Thymus (tissue), 11 donors: ENCODE results near the gene EIF3F. TPM values are rescaled to one million over a fixed set of nuclear protein-coding genes. Genes with fewer than 3 reads are reported as not detected.

ENCODE experiments used
- DNase-seq, 9 donors: peaks; one replicate each; pipeline ENCODE4 v3.0.0-alpha.2; 2013; ENCODE audit warnings: low spot score in 9 of 9, low read depth in 6 of 9, missing footprints in 1 of 9
- H3K27ac ChIP-seq, 2 donors: one replicate each; pipeline ENCODE4 v1.5.1; 2013; ENCODE audit warnings: control low read depth in 1 of 2, low read depth in 1 of 2, low read length in 1 of 2, mild to moderate bottlenecking in 1 of 2, moderate library complexity in 1 of 2
- H3K27me3 ChIP-seq, 2 donors: one replicate each; pipeline ENCODE4 v1.5.1; 2013; ENCODE audit warnings: low read length in 1 of 2; ENCODE audit not compliant: control insufficient read depth in 2 of 2, insufficient read depth in 1 of 2
- H3K36me3 ChIP-seq, 2 donors: one replicate each; pipeline ENCODE4 v1.5.1; 2013; ENCODE audit warnings: low read length in 1 of 2, mild to moderate bottlenecking in 1 of 2, moderate library complexity in 1 of 2; ENCODE audit not compliant: control insufficient read depth in 2 of 2, insufficient read depth in 2 of 2
- H3K4me1 ChIP-seq, 2 donors: one replicate each; pipeline ENCODE4 v1.5.1; 2013; ENCODE audit warnings: low read length in 2 of 2; ENCODE audit not compliant: control insufficient read depth in 2 of 2, insufficient read depth in 2 of 2
- H3K4me3 ChIP-seq, 2 donors: one replicate each; pipeline ENCODE4 v1.5.1; 2013; ENCODE audit warnings: low read length in 2 of 2, control low read depth in 1 of 2, mild to moderate bottlenecking in 1 of 2
- H3K9me3 ChIP-seq, 2 donors: one replicate each; pipeline ENCODE4 v1.5.1; 2013; ENCODE audit warnings: low read length in 1 of 2, mild to moderate bottlenecking in 1 of 2; ENCODE audit not compliant: control insufficient read depth in 2 of 2, insufficient read depth in 1 of 2
- WGBS: extraction: QIAGEN DNeasy Blood & Tissue Kit; methylation state at CpG from one replicate; pipeline ENCODE4 v1.1.7; 2013; 5-methylcytosine and 5-hydroxymethylcytosine counted together
- polyA plus RNA-seq: library from polyadenylated mRNA; stranded (reverse); fragments of 200-250 nt; gene quantifications from one replicate; pipeline ENCODE4 v1.2.3, GENCODE V29; 2013
- total RNA-seq: library from RNA; stranded (reverse); fragments of 120-200 nt; gene quantifications from one replicate; pipeline ENCODE4 v1.2.4, GENCODE V29; 2013
- donor health status: healthy.

Gene EIF3F
- total and polyA plus RNA-seq, 2 donors, result 266 to 281 TPM

DNA sequence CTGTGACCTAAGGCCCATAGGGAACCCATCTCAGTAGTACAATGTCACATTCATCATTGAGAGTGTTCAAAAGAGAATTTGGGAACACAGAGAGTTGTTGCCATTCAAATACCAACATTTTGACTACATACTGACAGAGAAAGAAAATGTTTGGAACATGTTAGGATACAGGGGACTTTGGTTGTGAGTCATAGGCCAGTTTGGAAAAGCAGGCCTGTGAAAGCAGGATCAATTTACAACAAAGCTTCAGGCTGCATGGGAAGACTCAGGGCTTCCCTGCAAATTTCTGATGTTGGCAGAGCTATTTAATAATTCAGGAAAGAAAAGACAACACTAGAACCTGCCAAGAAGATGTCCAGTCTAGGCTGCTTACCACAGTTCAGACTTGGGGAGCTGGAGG lies 22.3 kb upstream of the EIF3F start:
- H3K9me3 ChIP-seq, result no peaks in the 10 kb centered on the region
- H3K36me3 ChIP-seq, result no peaks in the 10 kb centered on the region
- H3K4me1 ChIP-seq, result no peaks in the 10 kb centered on the region
- DNase-seq, result no peak
- H3K27ac ChIP-seq, result no peak overlapping the region
- H3K4me3 ChIP-seq, result no peak overlapping the region
- H3K27me3 ChIP-seq, result no peaks in the 10 kb centered on the region

DNA sequence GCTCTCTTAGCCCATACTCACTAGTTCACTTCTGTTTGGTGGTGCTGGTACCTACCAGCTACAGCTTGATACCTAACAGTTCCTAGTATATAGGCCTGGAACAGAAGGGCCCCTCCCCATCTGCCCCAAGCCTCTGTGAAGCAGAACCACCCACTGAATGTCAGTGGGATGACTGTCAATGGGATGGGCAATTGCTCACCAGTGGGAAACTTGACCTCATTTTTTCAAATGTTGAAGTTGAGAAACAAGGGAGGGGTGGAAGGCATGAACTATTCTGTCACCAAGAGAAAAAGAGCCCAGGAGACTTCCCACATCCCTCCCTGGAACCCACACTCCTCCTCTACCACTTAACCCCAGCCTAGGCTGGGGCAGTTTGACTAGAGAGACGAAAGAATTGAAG lies 21.8 kb upstream of the EIF3F start, which contains the start of gene NLRP10:
Gene NLRP10, minus strand, starts transcription at position 62 of the 400 bp plus-strand sequence. CDS start 1,952 bp downstream, outside the sequence.
- DNase-seq, result no peak
- H3K27ac ChIP-seq, result no peak within 1 kb of the TSS
- no peaks in the 10 kb centered on the region for H3K4me1 ChIP-seq
- H3K36me3 ChIP-seq, result no peaks in the 10 kb centered on the region
- no peaks in the 10 kb centered on the region for H3K27me3 ChIP-seq
- no peaks in the 10 kb centered on the region for H3K9me3 ChIP-seq
- H3K4me3 ChIP-seq, result no peak within 1 kb of the TSS
- 90% methylated on average over 1 of the region's 1 CpG for WGBS

- Histone ChIP-seq H3K27ac (no peak overlapping the region), H3K9me3 (no peaks in the 10 kb centered on the region), H3K27me3 (no peaks in the 10 kb centered on the region), H3K4me3 (no peak overlapping the region), H3K4me1 (no peaks in the 10 kb centered on the region), H3K36me3 (no peaks in the 10 kb centered on the region)
- DNase-seq, result no peak
- 81% methylated on average over 1 of the region's 1 CpG for WGBS
Measured at GRCh38 chr11:7967097-7967496, 20.0 kb upstream of the EIF3F start.

DNA sequence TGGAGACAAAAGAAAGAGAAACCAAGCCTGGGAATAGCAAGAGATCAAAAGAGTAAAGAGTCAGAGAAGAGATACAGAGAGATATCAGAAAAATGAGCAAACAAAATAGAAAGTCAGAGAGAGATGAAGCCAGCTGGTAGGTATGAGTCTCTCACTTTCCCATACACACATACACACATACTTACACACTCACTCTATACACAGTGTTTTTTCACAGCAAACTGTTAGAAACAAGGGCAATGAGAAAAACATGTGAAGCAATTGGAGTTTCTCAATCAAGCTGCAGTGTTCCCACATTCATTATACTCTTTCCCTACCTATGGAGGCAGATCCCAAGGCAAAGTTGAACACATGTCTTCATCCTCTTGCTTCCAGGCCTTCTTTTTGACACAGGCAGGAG lies 19.3 kb upstream of the EIF3F start:
- Histone ChIP-seq H3K9me3 (no peaks in the 10 kb centered on the region), H3K27ac (no peak overlapping the region), H3K27me3 (no peaks in the 10 kb centered on the region), H3K36me3 (no peaks in the 10 kb centered on the region), H3K4me1 (no peaks in the 10 kb centered on the region), H3K4me3 (no peak overlapping the region)
- no peak for DNase-seq

GRCh38 chr11:7968686-7969085 lies 18.5 kb upstream of the EIF3F start:
- H3K36me3 ChIP-seq, result no peaks in the 10 kb centered on the region
- no peaks in the 10 kb centered on the region for H3K9me3 ChIP-seq
- H3K4me3 ChIP-seq, result no peak overlapping the region
- no peaks in the 10 kb centered on the region for H3K4me1 ChIP-seq
- H3K27me3 ChIP-seq, result no peaks in the 10 kb centered on the region
- no peak overlapping the region for H3K27ac ChIP-seq
- WGBS, result 90% methylated on average over 2 of the region's 2 CpGs
- DNase-seq, result no peak

DNA sequence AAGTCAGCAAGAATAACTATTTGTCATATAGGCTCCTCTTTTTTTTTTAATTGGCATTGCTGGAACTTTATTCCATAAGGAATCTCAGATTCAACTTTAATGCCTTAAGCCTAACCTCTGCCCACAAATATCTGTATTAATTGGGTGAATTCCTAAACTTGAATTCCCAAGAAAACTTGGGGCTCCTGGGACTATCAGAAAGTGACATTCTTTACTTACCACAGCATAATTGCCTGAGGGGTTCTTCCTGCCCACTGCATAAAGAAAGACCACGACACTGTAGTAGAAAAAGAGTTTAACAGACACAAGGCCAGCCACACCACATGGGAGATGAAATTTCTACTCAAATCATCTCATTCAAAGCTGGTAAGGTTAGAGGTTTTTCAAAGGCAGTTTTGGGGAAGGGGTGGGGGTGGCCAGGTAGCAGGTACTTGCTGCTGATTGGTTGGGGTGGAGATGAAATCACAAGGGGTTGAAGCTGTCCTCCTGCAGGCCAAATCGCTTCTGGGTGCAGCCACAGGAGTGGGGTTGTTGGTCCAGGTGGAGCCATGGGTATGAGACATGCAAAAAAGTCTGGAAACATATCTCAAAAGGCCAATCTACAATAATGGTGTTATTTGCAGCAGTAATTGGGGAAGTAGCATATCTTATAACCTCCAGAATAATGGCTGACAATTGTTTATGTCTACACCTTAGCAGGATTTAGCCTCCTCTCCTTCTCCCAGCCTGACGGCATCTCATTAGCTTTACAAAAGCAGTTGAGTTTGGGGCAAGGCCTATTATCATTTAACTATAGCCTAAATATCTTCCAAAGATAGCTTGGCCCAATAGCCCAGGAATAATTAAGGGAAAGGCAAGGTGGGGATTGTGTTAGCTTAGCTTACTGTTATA lies 17.1 kb upstream of the EIF3F start:
- Histone ChIP-seq H3K36me3 (no peaks in the 10 kb centered on the region), H3K4me1 (no peaks in the 10 kb centered on the region), H3K4me3 (no peak overlapping the region), H3K27ac (no peak overlapping the region), H3K27me3 (no peaks in the 10 kb centered on the region), H3K9me3 (no peaks in the 10 kb centered on the region)
- WGBS, result 67% methylated on average over 3 of the region's 3 CpGs
- DNase-seq, result no peak

DNA sequence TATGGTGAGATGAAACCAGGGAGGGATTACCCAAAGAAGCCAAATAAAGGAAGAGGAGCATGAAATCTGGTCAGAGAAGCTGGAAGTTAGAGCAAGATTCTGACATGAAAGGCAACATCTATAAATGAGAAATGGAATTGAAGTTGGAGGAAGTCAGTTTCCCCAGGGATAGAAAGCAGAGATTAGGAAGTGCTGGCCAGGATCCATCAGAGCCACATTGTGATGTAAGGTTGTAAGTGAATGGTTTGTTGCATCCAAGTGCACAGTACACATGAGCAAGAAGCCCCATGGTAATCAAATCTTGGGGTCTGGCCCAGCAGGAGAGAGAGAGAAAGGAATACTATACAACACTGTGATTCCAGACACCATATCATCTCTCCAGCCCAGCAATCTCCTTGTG lies 15.3 kb upstream of the EIF3F start:
- DNase-seq, result no peak
- no peaks in the 10 kb centered on the region for H3K27me3 ChIP-seq
- H3K9me3 ChIP-seq, result no peaks in the 10 kb centered on the region

GRCh38 chr11:7973011-7973410 lies 14.1 kb upstream of the EIF3F start:
- WGBS, result 96% methylated on average over 5 of the region's 5 CpGs
- no peaks in the 10 kb centered on the region for H3K36me3 ChIP-seq
- H3K27me3 ChIP-seq, result no peaks in the 10 kb centered on the region
- H3K9me3 ChIP-seq, result no peaks in the 10 kb centered on the region
- no peaks in the 10 kb centered on the region for H3K4me1 ChIP-seq
- H3K27ac ChIP-seq, result no peak overlapping the region
- no peak overlapping the region for H3K4me3 ChIP-seq
- DNase-seq, result no peak

More for the DNA sequence above, 15.3 kb upstream of the EIF3F start:
- no peak overlapping the region for H3K4me3 ChIP-seq
- H3K27ac ChIP-seq, result no peak overlapping the region
- no peaks in the 10 kb centered on the region for H3K4me1 ChIP-seq
- no peaks in the 10 kb centered on the region for H3K36me3 ChIP-seq

DNA sequence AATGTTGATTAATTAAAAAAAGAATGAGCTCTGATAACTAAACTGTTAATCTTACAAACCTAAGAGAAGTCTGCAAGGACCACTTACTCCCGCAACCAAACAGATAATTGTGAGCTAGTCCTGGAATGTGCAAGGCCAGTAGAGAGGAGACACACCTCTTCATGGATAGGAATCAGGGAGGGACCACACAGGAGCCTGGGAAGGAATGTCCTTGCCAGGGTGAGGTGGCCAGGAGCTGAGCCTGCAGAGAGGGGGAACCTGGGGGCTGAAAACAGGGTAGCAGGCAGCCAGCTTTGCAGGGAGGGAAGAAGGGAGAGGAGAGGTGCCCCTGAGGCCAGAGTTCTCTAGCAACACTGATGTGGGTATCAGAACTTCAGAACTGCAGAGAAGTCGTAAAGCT lies 12.5 kb upstream of the EIF3F start:
- WGBS, result 92% methylated on average over 2 of the region's 2 CpGs
- H3K27ac ChIP-seq, result no peak overlapping the region
- no peak overlapping the region for H3K4me3 ChIP-seq

More for the DNA sequence above, 12.5 kb upstream of the EIF3F start:
- no peaks in the 10 kb centered on the region for H3K27me3 ChIP-seq
- H3K9me3 ChIP-seq, result no peaks in the 10 kb centered on the region
- H3K4me1 ChIP-seq, result no peaks in the 10 kb centered on the region
- no peaks in the 10 kb centered on the region for H3K36me3 ChIP-seq
- DNase-seq, result no peak
